ENCODE results near the gene MTX3.

The MTX3 gene

GRCh38 chr5:79973996-79974395 lies 17.1 kb downstream of the MTX3 start:
- TF ChIP-seq CTCF (IDR thresholded peaks at IDR 0.05; ENCODE audit: low read depth, low read length, missing control alignments): no peak
- no peak for DNase-seq (ENCODE audit: low read depth)
- no peak overlapping the region for H3K4me3 ChIP-seq (ENCODE audit: low read depth, low read length)

- no peak for TF ChIP-seq CTCF (IDR thresholded peaks at IDR 0.05; ENCODE audit: low read depth, low read length, missing control alignments)
- no peak overlapping the region for H3K4me3 ChIP-seq (ENCODE audit: low read depth, low read length)
- DNase-seq (ENCODE audit: low read depth): no peak
These were observed 17.6 kb downstream of the MTX3 start for GRCh38 chr5:79973511-79973910.

GRCh38 chr5:79971156-79971555 lies 19.9 kb downstream of the MTX3 start:
- DNase-seq (ENCODE audit: low read depth): no peak

GRCh38 chr5:79966448-79966847 lies 24.6 kb downstream of the MTX3 start:
- H3K4me3 ChIP-seq (ENCODE audit: low read depth, low read length): no peak overlapping the region
- DNase-seq (ENCODE audit: low read depth): no peak
- TF ChIP-seq CTCF (IDR thresholded peaks at IDR 0.05; ENCODE audit: low read depth, low read length, missing control alignments): no peak

More at GRCh38 chr5:79971156-79971555, 19.9 kb downstream of the MTX3 start:
- no peak overlapping the region for H3K4me3 ChIP-seq (ENCODE audit: low read depth, low read length)
- TF ChIP-seq CTCF (IDR thresholded peaks at IDR 0.05; ENCODE audit: low read depth, low read length, missing control alignments): no peak

GRCh38 chr5:79964136-79964535 lies 26.9 kb downstream of the MTX3 start:
- no peak for TF ChIP-seq CTCF (IDR thresholded peaks at IDR 0.05; ENCODE audit: low read depth, low read length, missing control alignments)
- no peak overlapping the region for H3K4me3 ChIP-seq (ENCODE audit: low read depth, low read length)
- DNase-seq (ENCODE audit: low read depth): no peak

- no peak for DNase-seq (ENCODE audit: low read depth)
These were observed 27.6 kb downstream of the MTX3 start for GRCh38 chr5:79963261-79964061.

More at GRCh38 chr5:79963261-79964061, 27.6 kb downstream of the MTX3 start:
- TF ChIP-seq CTCF (IDR thresholded peaks at IDR 0.05; ENCODE audit: low read depth, low read length, missing control alignments): no peak
- no peak overlapping the region for H3K4me3 ChIP-seq (ENCODE audit: low read depth, low read length)
